ENCODE results near the gene LPCAT1.
A peak's percentile ranks its signal among the peaks of the same experiment; 100 is the strongest.

Gene LPCAT1

GRCh38 chr5:1445689-1446601 is 77.8 kb downstream of the LPCAT1 start:
- H3K4me3 ChIP-seq (ENCODE audit: low read depth, low read length): no peak overlapping the region

GRCh38 chr5:1445313-1445688 is 78.5 kb downstream of the LPCAT1 start, which contains the start of gene SLC6A3:
Gene SLC6A3 (minus strand): TSS chr5:1445440. CDS start chr5:1443197, 2,243 bp downstream.
- H3K4me1 ChIP-seq: no peaks in the 10 kb centered on the region
- peaks cover 84% of the 10 kb centered on the region for H3K27me3 ChIP-seq
- H3K36me3 ChIP-seq: no peaks in the 10 kb centered on the region
- peaks cover 2% of the 10 kb centered on the region for H3K9me3 ChIP-seq
- H3K4me3 ChIP-seq (ENCODE audit: low read depth, low read length): no peak within 1 kb of the TSS
- no peak for TF ChIP-seq CTCF (IDR thresholded peaks at IDR 0.05; ENCODE audit: low read depth, low read length)
- peak; percentile 83 for DNase-seq

More at GRCh38 chr5:1445689-1446601, 77.8 kb downstream of the LPCAT1 start:
- Histone ChIP-seq H3K4me1 (no peaks in the 10 kb centered on the region), H3K9me3 (peaks cover 2% of the 10 kb centered on the region), H3K27me3 (peaks cover 83% of the 10 kb centered on the region), H3K36me3 (no peaks in the 10 kb centered on the region)
- no peak for TF ChIP-seq CTCF (IDR thresholded peaks at IDR 0.05; ENCODE audit: low read depth, low read length)
- DNase-seq: no peak

- TF ChIP-seq CTCF (IDR thresholded peaks at IDR 0.05; ENCODE audit: low read depth, low read length): no peak
- H3K4me1 ChIP-seq: no peaks in the 10 kb centered on the region
- H3K36me3 ChIP-seq: no peaks in the 10 kb centered on the region
- no peak for DNase-seq
- peaks cover 79% of the 10 kb centered on the region for H3K27me3 ChIP-seq
- no peak overlapping the region for H3K4me3 ChIP-seq (ENCODE audit: low read depth, low read length)
- peaks cover 2% of the 10 kb centered on the region for H3K9me3 ChIP-seq
Measured at GRCh38 chr5:1444361-1445189, 79.2 kb downstream of the LPCAT1 start.

GRCh38 chr5:1443991-1444360 is 79.8 kb downstream of the LPCAT1 start:
- no peak overlapping the region for H3K4me3 ChIP-seq (ENCODE audit: low read depth, low read length)
- no peak for TF ChIP-seq CTCF (IDR thresholded peaks at IDR 0.05; ENCODE audit: low read depth, low read length)
- H3K27me3 ChIP-seq: peaks cover 73% of the 10 kb centered on the region
- no peaks in the 10 kb centered on the region for H3K4me1 ChIP-seq
- H3K36me3 ChIP-seq: no peaks in the 10 kb centered on the region
- DNase-seq: no peak
- peaks cover 2% of the 10 kb centered on the region for H3K9me3 ChIP-seq

- no peak for DNase-seq
- Histone ChIP-seq H3K36me3 (no peaks in the 10 kb centered on the region), H3K27me3 (peaks cover 68% of the 10 kb centered on the region), H3K4me3 (ENCODE audit: low read depth, low read length) (no peak overlapping the region), H3K9me3 (peaks cover 2% of the 10 kb centered on the region), H3K4me1 (no peaks in the 10 kb centered on the region)
- TF ChIP-seq CTCF (IDR thresholded peaks at IDR 0.05; ENCODE audit: low read depth, low read length): no peak
Measured at GRCh38 chr5:1443171-1443570, 80.6 kb downstream of the LPCAT1 start.

All from BE2C (cell line).